ENCODE data around the gene HIVEP3. TPM values are rescaled to one million over a fixed set of nuclear protein-coding genes. Genes with fewer than 3 reads are reported as not detected.
A peak's percentile ranks its signal among the peaks of the same experiment; 100 is the strongest.

Gene HIVEP3
- total RNA-seq, 1 experiment from 2014 or later: 1.2 TPM

DNA sequence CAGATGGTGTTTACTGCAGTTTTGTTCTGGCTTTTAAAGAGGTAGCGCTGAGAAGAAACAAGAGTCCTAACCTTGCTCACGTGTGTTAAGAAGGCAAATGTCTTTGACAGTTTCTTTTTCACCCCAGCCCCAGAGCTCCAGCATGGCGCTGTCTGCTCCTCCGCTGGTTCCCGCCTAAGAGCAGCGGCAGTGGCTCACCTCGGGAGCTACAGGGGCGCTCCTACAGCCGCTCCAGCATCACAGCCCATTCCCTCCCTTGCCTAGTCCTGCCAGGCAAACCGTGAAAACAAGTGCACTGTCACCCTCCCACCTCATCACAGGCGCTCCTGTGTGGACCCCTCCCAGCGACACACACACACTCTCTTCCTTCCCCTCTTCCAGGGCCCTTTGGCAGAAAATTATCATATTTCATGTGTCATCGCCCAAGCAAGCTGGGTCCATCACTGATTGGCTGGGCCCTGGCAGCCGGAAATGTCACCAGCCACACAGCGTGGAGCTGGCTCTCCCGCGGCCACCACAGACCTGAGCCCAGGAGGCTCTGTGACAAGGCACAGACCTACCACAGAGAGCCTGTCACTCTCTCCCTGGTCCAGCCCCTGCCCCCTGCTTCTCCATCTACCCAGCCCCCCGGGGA lies 1.2 kb upstream of the HIVEP3 start:
- no peak for DNase-seq (ENCODE audit: unreplicated experiment)
- no peaks in the 10 kb centered on the region for H3K36me3 Mint-ChIP-seq (ENCODE audit: insufficient read depth, unreplicated experiment)
- ChIA-PET POLR2A (interaction anchor here (0.6 to 1.5 kb wide), 2 partner anchors 10 to 57 kb away, joined by 3 to 6 read pairs; no protein-coding TSS in a partner anchor), CTCF (interaction anchor here (0.7 kb wide), 1 partner anchor 348 kb away, joined by 3 read pairs; no protein-coding TSS in a partner anchor)
- H3K4me1 Mint-ChIP-seq (ENCODE audit: insufficient read depth, unreplicated experiment): peaks cover 16% of the 10 kb centered on the region
- intact Hi-C loops (cut with micrococcal nuclease): no loop called here
- H3K4me3 Mint-ChIP-seq (ENCODE audit: unreplicated experiment): no peak overlapping the region
- no TSS peak for BruUV-seq (replicated peaks)
- H3K27ac Mint-ChIP-seq (ENCODE audit: low read depth, unreplicated experiment): no peak overlapping the region
- TF ChIP-seq, protein P1, sequence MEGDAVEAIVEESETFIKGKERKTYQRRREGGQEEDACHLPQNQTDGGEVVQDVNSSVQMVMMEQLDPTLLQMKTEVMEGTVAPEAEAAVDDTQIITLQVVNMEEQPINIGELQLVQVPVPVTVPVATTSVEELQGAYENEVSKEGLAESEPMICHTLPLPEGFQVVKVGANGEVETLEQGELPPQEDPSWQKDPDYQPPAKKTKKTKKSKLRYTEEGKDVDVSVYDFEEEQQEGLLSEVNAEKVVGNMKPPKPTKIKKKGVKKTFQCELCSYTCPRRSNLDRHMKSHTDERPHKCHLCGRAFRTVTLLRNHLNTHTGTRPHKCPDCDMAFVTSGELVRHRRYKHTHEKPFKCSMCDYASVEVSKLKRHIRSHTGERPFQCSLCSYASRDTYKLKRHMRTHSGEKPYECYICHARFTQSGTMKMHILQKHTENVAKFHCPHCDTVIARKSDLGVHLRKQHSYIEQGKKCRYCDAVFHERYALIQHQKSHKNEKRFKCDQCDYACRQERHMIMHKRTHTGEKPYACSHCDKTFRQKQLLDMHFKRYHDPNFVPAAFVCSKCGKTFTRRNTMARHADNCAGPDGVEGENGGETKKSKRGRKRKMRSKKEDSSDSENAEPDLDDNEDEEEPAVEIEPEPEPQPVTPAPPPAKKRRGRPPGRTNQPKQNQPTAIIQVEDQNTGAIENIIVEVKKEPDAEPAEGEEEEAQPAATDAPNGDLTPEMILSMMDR (IDR thresholded peaks at IDR 0.05; ENCODE audit: unreplicated experiment): no peak
- H3K9me3 Mint-ChIP-seq (ENCODE audit: unreplicated experiment): no peaks in the 10 kb centered on the region
- peaks cover under 1% of the 10 kb centered on the region for H3K27me3 Mint-ChIP-seq (ENCODE audit: insufficient read depth, unreplicated experiment)

DNA sequence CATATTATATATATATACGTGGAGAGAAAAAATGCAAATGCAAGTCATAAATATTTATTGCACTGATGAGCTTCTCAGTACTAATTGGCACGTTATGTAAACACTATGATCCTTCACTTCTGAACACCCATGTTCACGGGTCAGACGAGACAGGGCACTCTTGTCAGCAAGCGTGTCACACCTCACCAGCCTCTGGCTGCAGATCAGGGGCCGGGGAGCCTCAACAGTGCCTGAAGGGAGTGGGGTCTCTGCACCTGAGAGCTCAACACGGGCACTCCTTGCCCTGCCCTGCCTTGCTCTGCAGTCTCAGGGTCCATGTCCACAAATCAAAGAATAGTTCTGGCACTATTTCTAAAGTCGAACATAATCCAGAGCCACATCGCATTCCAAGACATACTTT lies 409 bp upstream of the HIVEP3 start:
- ChIA-PET POLR2A (interaction anchor here (0.7 to 1.6 kb wide), 4 partner anchors 10 to 38 kb away, joined by 3 to 9 read pairs (median 4); no protein-coding TSS in a partner anchor), CTCF (no interaction called here)
- Mint-ChIP-seq H3K27me3 (ENCODE audit: insufficient read depth, unreplicated experiment) (peaks cover 8% of the 10 kb centered on the region), H3K36me3 (ENCODE audit: insufficient read depth, unreplicated experiment) (no peaks in the 10 kb centered on the region), H3K9me3 (ENCODE audit: unreplicated experiment) (no peaks in the 10 kb centered on the region), H3K4me3 (ENCODE audit: unreplicated experiment) (no peak overlapping the region), H3K4me1 (ENCODE audit: insufficient read depth, unreplicated experiment) (peaks cover 16% of the 10 kb centered on the region), H3K27ac (ENCODE audit: low read depth, unreplicated experiment) (no peak overlapping the region)
- intact Hi-C loops (cut with micrococcal nuclease): no loop called here
- BruUV-seq (replicated peaks): no TSS peak
- TF ChIP-seq, protein P1 (IDR thresholded peaks at IDR 0.05; ENCODE audit: unreplicated experiment): no peak
- no peak for DNase-seq (ENCODE audit: unreplicated experiment)

GRCh38 chr1:41917835-41918449 lies 780 bp downstream of the HIVEP3 start:
- Mint-ChIP-seq H3K9me3 (ENCODE audit: unreplicated experiment) (no peaks in the 10 kb centered on the region), H3K27me3 (ENCODE audit: insufficient read depth, unreplicated experiment) (peaks cover 20% of the 10 kb centered on the region), H3K36me3 (ENCODE audit: insufficient read depth, unreplicated experiment) (no peaks in the 10 kb centered on the region), H3K4me1 (ENCODE audit: insufficient read depth, unreplicated experiment) (peaks cover 16% of the 10 kb centered on the region), H3K27ac (ENCODE audit: low read depth, unreplicated experiment) (no peak overlapping the region), H3K4me3 (ENCODE audit: unreplicated experiment) (peak overlapping the region; percentile 69)
- CTCF ChIA-PET: no interaction called here
- POLR2A ChIA-PET: interaction anchor here (0.6 to 1.6 kb wide), 6 partner anchors 9 to 925 kb away, joined by 3 to 9 read pairs (median 4); no protein-coding TSS in a partner anchor
- intact Hi-C loops (cut with micrococcal nuclease): no loop called here
- TF ChIP-seq, protein P1 (IDR thresholded peaks at IDR 0.05; ENCODE audit: unreplicated experiment): no peak
- no peak for DNase-seq (ENCODE audit: unreplicated experiment)
- no TSS peak for BruUV-seq (replicated peaks)

GRCh38 chr1:41917076-41917475 lies 1.6 kb downstream of the HIVEP3 start:
- no peak overlapping the region for H3K27ac Mint-ChIP-seq (ENCODE audit: low read depth, unreplicated experiment)
- TF ChIP-seq, protein P1 (IDR thresholded peaks at IDR 0.05; ENCODE audit: unreplicated experiment): no peak
- POLR2A ChIA-PET: interaction anchor here (0.6 kb wide), 1 partner anchor 128 kb away, joined by 4 read pairs; no protein-coding TSS in a partner anchor
- no TSS peak for BruUV-seq (replicated peaks)
- H3K4me3 Mint-ChIP-seq (ENCODE audit: unreplicated experiment): peak overlapping the region; percentile 5
- DNase-seq (ENCODE audit: unreplicated experiment): no peak
- intact Hi-C loops (cut with micrococcal nuclease): no loop called here
- CTCF ChIA-PET: no interaction called here
- H3K36me3 Mint-ChIP-seq (ENCODE audit: insufficient read depth, unreplicated experiment): no peaks in the 10 kb centered on the region
- peaks cover 16% of the 10 kb centered on the region for H3K4me1 Mint-ChIP-seq (ENCODE audit: insufficient read depth, unreplicated experiment)
- H3K9me3 Mint-ChIP-seq (ENCODE audit: unreplicated experiment): no peaks in the 10 kb centered on the region
- H3K27me3 Mint-ChIP-seq (ENCODE audit: insufficient read depth, unreplicated experiment): peaks cover 29% of the 10 kb centered on the region

Data from MCF 10A (cell line).